HEK293 (cell line): ENCODE data around the gene NCSTN.
A peak's percentile ranks its signal among the peaks of the same experiment; 100 is the strongest.

ENCODE experiments used
- CTCF ChIP-seq: fragments of 450-650 bp; formaldehyde crosslinking; IDR thresholded peaks from 2 replicates; pipeline ENCODE4 v1.5.1; 2016; ENCODE audit warnings: missing biosample characterization, missing genetic modification characterization
- KLF17 ChIP-seq: fragments of 450-650 bp; formaldehyde crosslinking; IDR thresholded peaks from 2 replicates; pipeline ENCODE4 v1.5.1; 2016; ENCODE audit warnings: missing biosample characterization, missing genetic modification characterization
- SP2 ChIP-seq: fragments of 450-650 bp; formaldehyde crosslinking; IDR thresholded peaks from 2 replicates; pipeline ENCODE4 v1.5.1; 2016; ENCODE audit warnings: missing biosample characterization, missing genetic modification characterization
- SP3 ChIP-seq: fragments of 450-650 bp; formaldehyde crosslinking; IDR thresholded peaks from 2 replicates; pipeline ENCODE4 v1.5.1; 2016; ENCODE audit warnings: missing biosample characterization, missing genetic modification characterization
- YY1 ChIP-seq: fragments of 450-650 bp; formaldehyde crosslinking; IDR thresholded peaks from 2 replicates; pipeline ENCODE4 v1.5.1; 2018; ENCODE audit warnings: missing biosample characterization, missing genetic modification characterization
- ZNF121 ChIP-seq: fragments of 450-650 bp; formaldehyde crosslinking; IDR thresholded peaks from 2 replicates; pipeline ENCODE4 v1.5.1; 2016; ENCODE audit warnings: missing biosample characterization, missing genetic modification characterization
- ZNF138 ChIP-seq: fragments of 450-650 bp; formaldehyde crosslinking; IDR thresholded peaks from 2 replicates; pipeline ENCODE4 v1.5.1; 2016; ENCODE audit warnings: missing biosample characterization, missing genetic modification characterization, borderline replicate concordance
- ZNF175 ChIP-seq: fragments of 450-650 bp; formaldehyde crosslinking; IDR thresholded peaks from 2 replicates; pipeline ENCODE4 v1.5.1; 2016; ENCODE audit warnings: missing biosample characterization, missing genetic modification characterization
- ZNF239 ChIP-seq: fragments of 450-650 bp; formaldehyde crosslinking; IDR thresholded peaks from 2 replicates; pipeline ENCODE4 v1.5.1; 2016; ENCODE audit warnings: missing biosample characterization, missing genetic modification characterization
- ZNF530 ChIP-seq: fragments of 450-650 bp; formaldehyde crosslinking; IDR thresholded peaks from 2 replicates; pipeline ENCODE4 v1.5.1; 2016; ENCODE audit warnings: low read depth, missing biosample characterization, missing genetic modification characterization
- ZNF768 ChIP-seq: fragments of 450-650 bp; formaldehyde crosslinking; IDR thresholded peaks from 2 replicates; pipeline ENCODE4 v1.5.1; 2018; ENCODE audit warnings: missing biosample characterization, mild to moderate bottlenecking, missing genetic modification characterization
- ZNF785 ChIP-seq: fragments of 450-650 bp; formaldehyde crosslinking; IDR thresholded peaks from 2 replicates; pipeline ENCODE4 v1.5.1; 2016; ENCODE audit warnings: missing biosample characterization, missing genetic modification characterization
- ZNF792 ChIP-seq: fragments of 450-650 bp; formaldehyde crosslinking; IDR thresholded peaks from 2 replicates; pipeline ENCODE4 v1.5.1; 2016; ENCODE audit warnings: missing biosample characterization, missing genetic modification characterization

GRCh38 chr1:160407839-160408801 is 64.9 kb downstream of the NCSTN start:
- TF ChIP-seq SP2 (tag by site-specific recombination) (0 out of 2 replicates have a peak, but pooled peaks have one; percentile 15), CTCF (tag by site-specific recombination) (no peak), SP3 (no peak), YY1 (no peak), ZNF239 (tag by site-specific recombination) (no peak), ZNF121 (tag by site-specific recombination) (no peak), ZNF792 (tag by site-specific recombination) (no peak), ZNF175 (tag by site-specific recombination) (no peak), KLF17 (tag by site-specific recombination) (peak; percentile 85), ZNF768 (tag by site-specific recombination) (no peak), ZNF138 (no peak), ZNF785 (no peak), ZNF530 (tag by site-specific recombination) (no peak)
